GM12864 (cell line): ENCODE data around the gene IRX3.

Experiments used
- DNase-seq: peaks from one replicate; pipeline ENCODE4 v3.0.0-alpha.2; 2011; ENCODE audit warnings: low read depth
- H3K4me3 ChIP-seq: 2 replicates; pipeline ENCODE4 v1.5.1; 2011; ENCODE audit warnings: mild to moderate bottlenecking, low read depth, low read length, control low read depth
- TF ChIP-seq, protein P1 (sequence below): IDR thresholded peaks from 2 replicates; pipeline ENCODE4 v1.5.1; 2011; ENCODE audit warnings: low read depth, mild to moderate bottlenecking, moderate library complexity, low read length, control low read depth, inconsistent platforms; ENCODE audit errors: missing control alignments

The IRX3 gene

DNA sequence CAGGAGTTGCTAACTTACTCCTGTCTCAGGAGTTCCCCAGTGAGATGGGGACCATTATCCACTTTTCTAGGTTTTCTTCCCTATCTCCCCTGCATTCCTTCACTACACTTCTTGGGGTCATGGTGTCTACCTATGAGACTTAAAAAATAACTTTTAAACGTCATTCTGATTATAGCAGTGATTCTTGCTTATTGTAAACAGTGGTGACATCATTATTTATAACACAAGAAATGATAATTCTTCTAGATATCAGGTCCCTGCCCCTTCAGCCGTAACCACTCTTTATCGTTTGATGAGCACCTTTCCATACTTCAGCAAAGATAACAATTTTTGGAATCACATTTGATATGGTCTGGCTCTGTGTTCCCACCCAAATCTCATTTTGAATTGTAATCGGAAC is 27.2 kb upstream of the IRX3 start:
- no peak overlapping the region for H3K4me3 ChIP-seq
- TF ChIP-seq, protein P1, sequence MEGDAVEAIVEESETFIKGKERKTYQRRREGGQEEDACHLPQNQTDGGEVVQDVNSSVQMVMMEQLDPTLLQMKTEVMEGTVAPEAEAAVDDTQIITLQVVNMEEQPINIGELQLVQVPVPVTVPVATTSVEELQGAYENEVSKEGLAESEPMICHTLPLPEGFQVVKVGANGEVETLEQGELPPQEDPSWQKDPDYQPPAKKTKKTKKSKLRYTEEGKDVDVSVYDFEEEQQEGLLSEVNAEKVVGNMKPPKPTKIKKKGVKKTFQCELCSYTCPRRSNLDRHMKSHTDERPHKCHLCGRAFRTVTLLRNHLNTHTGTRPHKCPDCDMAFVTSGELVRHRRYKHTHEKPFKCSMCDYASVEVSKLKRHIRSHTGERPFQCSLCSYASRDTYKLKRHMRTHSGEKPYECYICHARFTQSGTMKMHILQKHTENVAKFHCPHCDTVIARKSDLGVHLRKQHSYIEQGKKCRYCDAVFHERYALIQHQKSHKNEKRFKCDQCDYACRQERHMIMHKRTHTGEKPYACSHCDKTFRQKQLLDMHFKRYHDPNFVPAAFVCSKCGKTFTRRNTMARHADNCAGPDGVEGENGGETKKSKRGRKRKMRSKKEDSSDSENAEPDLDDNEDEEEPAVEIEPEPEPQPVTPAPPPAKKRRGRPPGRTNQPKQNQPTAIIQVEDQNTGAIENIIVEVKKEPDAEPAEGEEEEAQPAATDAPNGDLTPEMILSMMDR = no peak
- DNase-seq = no peak

DNA sequence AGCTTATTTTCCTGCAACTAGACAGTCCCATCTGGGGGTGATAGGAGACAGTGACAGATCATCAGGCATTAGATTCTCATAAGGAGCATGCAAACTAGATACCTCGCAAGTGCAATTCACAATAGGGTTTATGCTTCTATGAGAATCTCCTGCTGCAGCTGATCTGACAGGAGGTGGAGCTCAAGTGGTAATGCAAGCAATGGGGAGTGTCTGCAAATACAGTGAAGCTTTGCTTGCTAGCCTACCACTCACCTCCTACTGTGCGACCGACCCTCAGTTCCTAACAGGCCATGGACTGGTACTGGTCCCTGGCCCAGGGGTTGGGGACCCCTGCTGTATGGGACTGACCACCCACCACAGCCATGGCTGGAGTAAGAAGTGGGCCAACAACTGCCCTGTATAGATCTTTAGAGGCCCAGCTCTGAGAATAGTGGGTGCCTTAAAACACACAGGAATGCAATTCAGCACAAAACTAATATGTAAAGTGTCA is 26.0 kb upstream of the IRX3 start:
- no peak overlapping the region for H3K4me3 ChIP-seq
- TF ChIP-seq, protein P1 = no peak
- no peak for DNase-seq

DNA sequence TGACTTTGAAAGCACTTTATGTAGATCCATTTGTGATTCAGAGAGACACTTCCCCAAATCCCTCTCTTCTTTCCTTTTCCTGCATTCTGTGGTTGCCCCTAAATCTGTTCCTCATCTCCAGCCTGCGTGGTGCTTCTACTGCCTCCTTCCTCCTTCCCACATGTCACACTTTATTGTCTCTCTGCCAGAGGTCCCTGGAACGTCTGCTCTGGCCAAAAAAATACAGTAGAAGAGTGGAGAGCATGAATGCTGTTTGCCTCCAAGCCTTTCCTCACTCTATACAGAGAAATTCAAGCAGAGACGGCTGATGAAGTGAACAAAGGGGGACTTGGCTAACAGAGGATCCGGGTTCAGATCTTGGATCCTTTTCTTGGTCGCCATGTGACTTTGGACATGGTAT is 22.8 kb upstream of the IRX3 start:
- no peak overlapping the region for H3K4me3 ChIP-seq
- TF ChIP-seq, protein P1 = no peak
- no peak for DNase-seq

DNA sequence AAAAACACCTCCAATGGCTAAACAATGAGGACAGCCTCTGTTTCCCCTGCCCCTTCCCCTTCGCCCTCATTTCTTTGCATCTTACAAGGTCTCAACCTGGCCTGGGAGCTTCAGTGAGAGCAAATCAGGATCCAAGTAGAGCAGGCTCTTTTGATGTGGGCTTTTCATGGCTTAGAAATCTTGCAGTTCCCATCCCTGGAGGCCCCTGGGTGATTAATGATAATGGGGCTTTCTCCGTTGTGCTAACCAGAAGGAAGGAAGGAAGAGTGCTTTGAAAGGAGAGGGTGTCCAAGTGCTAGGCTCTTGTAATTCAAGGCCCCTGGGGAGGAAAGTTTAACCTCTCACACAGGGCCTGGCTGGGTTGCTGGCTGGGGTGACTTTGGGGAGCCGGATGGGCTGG is 18.5 kb upstream of the IRX3 start:
- TF ChIP-seq, protein P1 = no peak
- DNase-seq = no peak
- H3K4me3 ChIP-seq = no peak overlapping the region

DNA sequence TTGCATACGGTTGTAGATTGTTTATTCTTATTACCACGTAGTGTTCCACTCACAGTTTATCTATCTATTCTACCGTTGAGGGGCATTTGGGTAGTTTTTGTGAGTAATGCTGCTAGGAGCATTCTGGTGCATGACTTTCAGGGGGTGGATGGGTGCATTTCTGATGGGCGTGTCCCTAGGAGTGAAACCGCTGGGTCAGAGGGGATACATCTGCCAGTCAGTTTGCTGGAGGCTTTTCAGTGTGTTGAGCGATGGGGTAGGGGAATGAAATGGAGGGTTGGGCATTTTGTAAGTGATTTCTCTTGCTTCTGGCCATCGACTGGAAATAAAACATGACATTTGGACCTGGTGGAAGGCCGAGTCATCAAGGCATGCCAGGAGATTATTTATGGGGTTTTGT is 17.0 kb upstream of the IRX3 start:
- H3K4me3 ChIP-seq = no peak overlapping the region
- TF ChIP-seq, protein P1 = no peak
- DNase-seq = no peak

DNA sequence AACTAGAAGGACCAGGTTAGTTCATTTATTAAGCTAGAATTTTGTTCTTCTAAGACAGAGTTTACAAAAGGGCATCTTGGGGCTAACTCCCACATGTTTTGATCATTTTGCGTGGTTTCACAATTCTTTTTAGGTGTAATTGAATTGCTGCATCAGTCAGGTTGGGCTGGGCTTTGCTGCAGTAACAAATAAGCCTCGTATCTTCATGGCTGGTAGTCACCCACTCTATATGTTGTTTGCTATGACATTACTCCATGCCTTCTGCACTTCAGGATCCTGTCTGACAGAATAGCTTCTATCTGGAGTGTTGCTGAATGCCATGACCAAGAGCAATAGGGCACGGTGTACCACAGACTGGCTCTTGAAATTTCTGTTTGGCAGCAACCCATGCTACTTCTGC is 10.6 kb upstream of the IRX3 start:
- TF ChIP-seq, protein P1 = no peak
- DNase-seq = no peak

DNA sequence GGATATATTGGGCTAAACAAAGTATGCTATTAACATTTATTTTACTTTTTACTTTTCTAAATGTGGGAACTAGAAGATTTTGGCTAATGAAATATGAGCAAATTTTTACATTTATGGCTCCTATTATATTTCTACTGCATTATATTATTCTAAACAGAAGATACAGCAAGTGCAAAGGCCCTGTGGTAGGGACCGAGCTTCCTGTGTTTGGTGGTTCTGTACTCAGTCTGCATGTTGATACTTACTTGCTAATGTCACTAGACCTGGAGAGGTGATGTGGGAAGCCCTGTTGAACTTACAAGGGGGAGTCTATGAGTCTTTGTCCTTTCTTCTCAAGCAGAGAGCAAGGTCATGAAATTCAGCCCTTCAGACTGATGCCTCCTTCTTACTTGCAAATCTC is 10.0 kb upstream of the IRX3 start:
- no peak for DNase-seq
- no peak overlapping the region for H3K4me3 ChIP-seq
- TF ChIP-seq, protein P1 = no peak

More for the DNA sequence above, 10.6 kb upstream of the IRX3 start:
- no peak overlapping the region for H3K4me3 ChIP-seq
